Karpas-422 (cell line): ENCODE measurements around the gene CHMP4B. TPM values are rescaled to one million over a fixed set of nuclear protein-coding genes. Genes with fewer than 3 reads are reported as not detected.

Experiments used
- DNase-seq: peaks from one replicate; pipeline ENCODE4 v3.0.0-alpha.2; 2015
- H2AFZ ChIP-seq: fragments of 200-600 bp; sonication (generic); 2 replicates; pipeline ENCODE4 v1.6.1; 2014; ENCODE audit warnings: antibody characterized with exemption, low read length, mixed read lengths
- H3K27ac ChIP-seq: fragments of 200-600 bp; sonication (generic); 2 replicates; pipeline ENCODE4 v1.5.1; 2014; ENCODE audit warnings: mild to moderate bottlenecking, low read length, moderate library complexity
- H3K27me3 ChIP-seq: fragments of 200-600 bp; sonication (generic); 2 replicates; pipeline ENCODE4 v1.6.1; 2014; ENCODE audit warnings: low read length, mixed read lengths
- H3K36me3 ChIP-seq: fragments of 200-600 bp; sonication (generic); 2 replicates; pipeline ENCODE4 v1.6.1; 2014; ENCODE audit warnings: low read length, mixed read lengths; ENCODE audit not compliant: insufficient read depth
- H3K4me1 ChIP-seq: fragments of 200-600 bp; sonication (generic); 2 replicates; pipeline ENCODE4 v1.6.1; 2014; ENCODE audit warnings: mild to moderate bottlenecking, low read length, mixed read lengths
- H3K4me2 ChIP-seq: fragments of 200-600 bp; sonication (generic); 2 replicates; pipeline ENCODE4 v1.6.1; 2014; ENCODE audit warnings: low read length, low read depth, mild to moderate bottlenecking; ENCODE audit not compliant: poor library complexity, severe bottlenecking
- H3K4me3 ChIP-seq: fragments of 200-600 bp; sonication (generic); 2 replicates; pipeline ENCODE4 v1.5.1; 2014; ENCODE audit warnings: mild to moderate bottlenecking, antibody characterized with exemption, low read length, mixed read lengths
- H3K79me2 ChIP-seq: fragments of 200-600 bp; sonication (generic); 2 replicates; pipeline ENCODE4 v1.6.1; 2014; ENCODE audit warnings: mild to moderate bottlenecking, low read length, mixed read lengths
- H3K9ac ChIP-seq: fragments of 200-600 bp; sonication (generic); 2 replicates; pipeline ENCODE4 v1.6.0; 2014; ENCODE audit warnings: low read length
- H3K9me2 ChIP-seq: fragments of 200-600 bp; sonication (generic), shearing (Covaris generic); replicated peaks from 2 replicates; pipeline ENCODE4 v1.6.0; 2014; ENCODE audit warnings: mild to moderate bottlenecking, low read length, moderate library complexity; ENCODE audit not compliant: insufficient read depth
- H3K9me3 ChIP-seq: fragments of 300-700, 200-600 bp; sonication (generic); 2 replicates; pipeline ENCODE4 v1.6.1; 2014; ENCODE audit warnings: low read length, mixed read lengths
- H4K20me1 ChIP-seq: fragments of 200-600 bp; sonication (generic); 2 replicates; pipeline ENCODE4 v1.6.1; 2014; ENCODE audit warnings: mild to moderate bottlenecking, antibody characterized with exemption, low read length, low read depth; ENCODE audit not compliant: insufficient read depth
- total RNA-seq: library from RNA; depleted of rRNA; stranded (reverse); fragments of >200 nt; shearing (Covaris generic); gene quantifications from 2 replicates; pipeline ENCODE4 v1.2.3, GENCODE V29; 2014; ENCODE audit warnings: low replicate concordance

CHMP4B gene
- total RNA-seq, 1 experiment from 2014 or later: 33.8 TPM

- Histone ChIP-seq H3K27me3 (no peaks in the 10 kb centered on the region), H3K27ac (no peak overlapping the region), H4K20me1 (no peaks in the 10 kb centered on the region), H3K9me3 (no peaks in the 10 kb centered on the region), H2AFZ (no peak overlapping the region), H3K79me2 (peaks cover 22% of the 10 kb centered on the region), H3K4me2 (no peak overlapping the region), H3K9ac (no peak overlapping the region), H3K4me1 (peaks cover 18% of the 10 kb centered on the region), H3K4me3 (no peak overlapping the region), H3K9me2 (no peaks in the 10 kb centered on the region), H3K36me3 (no peaks in the 10 kb centered on the region)
- DNase-seq: no peak
Measured at GRCh38 chr20:33808388-33808787, 2.8 kb upstream of the CHMP4B start.

DNA sequence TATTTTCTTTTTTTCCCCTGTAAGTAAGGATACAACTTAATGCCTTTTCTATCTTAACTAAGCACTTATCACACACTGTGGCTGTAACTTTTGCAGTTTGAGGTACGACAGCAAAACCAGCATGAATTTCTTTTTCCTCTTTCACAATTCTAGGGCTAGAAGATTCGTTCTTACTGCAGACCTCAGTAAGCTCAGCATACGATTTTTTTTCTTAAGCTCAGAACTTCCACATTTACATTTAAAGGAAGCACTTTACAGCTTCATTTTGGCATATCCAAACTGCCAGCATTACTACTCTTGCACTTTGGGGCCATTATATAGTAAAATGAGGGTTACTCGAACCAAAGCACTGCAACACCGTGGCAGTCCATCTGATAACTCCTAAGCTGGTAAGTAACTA lies 889 bp upstream of the CHMP4B start:
- no peak for DNase-seq
- Histone ChIP-seq H3K27ac (no peak overlapping the region), H3K9ac (no peak overlapping the region), H3K27me3 (no peaks in the 10 kb centered on the region), H4K20me1 (peaks cover 6% of the 10 kb centered on the region; the same call in 1 of the 2 replicates), H3K36me3 (no peaks in the 10 kb centered on the region), H3K9me2 (no peaks in the 10 kb centered on the region), H3K9me3 (no peaks in the 10 kb centered on the region), H3K4me3 (no peak overlapping the region), H3K79me2 (peaks cover 41% of the 10 kb centered on the region), H3K4me1 (peaks cover 23% of the 10 kb centered on the region), H3K4me2 (peak overlapping the region; percentile 29), H2AFZ (peak overlapping the region; percentile 76)

GRCh38 chr20:33811776-33812151 lies 616 bp downstream of the CHMP4B start:
- Histone ChIP-seq H3K27ac (peak overlapping the region; percentile 76), H2AFZ (peak overlapping the region; percentile 44; the same call in 1 of the 2 replicates), H3K4me2 (peak overlapping the region; percentile 76), H4K20me1 (peaks cover 17% of the 10 kb centered on the region; the same call in 1 of the 2 replicates), H3K4me1 (peaks cover 36% of the 10 kb centered on the region), H3K79me2 (peaks cover 56% of the 10 kb centered on the region), H3K4me3 (peak overlapping the region; percentile 79), H3K9me2 (no peaks in the 10 kb centered on the region), H3K27me3 (no peaks in the 10 kb centered on the region), H3K9ac (peak overlapping the region; percentile 84), H3K9me3 (no peaks in the 10 kb centered on the region), H3K36me3 (no peaks in the 10 kb centered on the region; the same call in 1 of the 2 replicates)
- peak; percentile 77 for DNase-seq

DNA sequence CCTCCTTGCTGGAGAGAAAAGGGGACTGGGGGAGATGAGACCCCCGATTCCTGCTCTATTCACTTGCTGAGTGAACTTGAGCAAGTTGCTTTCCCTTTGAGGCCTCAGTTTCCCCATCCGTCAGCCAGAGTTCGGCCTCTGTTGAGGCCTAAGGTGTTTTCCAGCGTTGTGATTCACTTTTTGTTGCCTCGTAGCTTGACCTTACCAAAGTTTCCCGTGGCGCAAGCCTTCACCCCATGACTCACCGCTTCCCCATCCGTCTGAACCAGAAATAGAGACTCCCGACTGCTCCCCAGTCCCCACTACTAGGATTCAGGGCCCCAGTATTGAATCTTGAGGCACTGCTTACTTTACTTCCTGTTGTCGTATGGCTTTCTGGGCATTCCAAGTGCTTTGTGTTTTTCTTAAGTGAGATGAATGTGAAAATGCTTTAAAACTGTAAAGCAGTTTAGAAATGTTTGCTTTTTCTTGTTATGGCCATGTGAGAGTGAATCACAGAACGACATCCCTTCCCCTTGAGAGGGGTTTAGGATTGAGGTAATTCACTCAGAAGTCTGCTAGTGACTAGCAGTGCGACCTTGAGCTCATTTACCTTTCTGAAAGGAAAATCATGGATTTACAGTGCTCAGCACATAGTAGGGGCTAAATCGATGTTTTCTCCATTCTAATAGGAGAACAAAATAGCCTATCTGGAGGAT lies 1.2 kb downstream of the CHMP4B start:
- no peaks in the 10 kb centered on the region; the same call in 1 of the 2 replicates for H3K36me3 ChIP-seq
- H3K9me2 ChIP-seq: no peaks in the 10 kb centered on the region
- no peaks in the 10 kb centered on the region for H3K9me3 ChIP-seq
- peaks cover 61% of the 10 kb centered on the region for H3K79me2 ChIP-seq
- peak overlapping the region; percentile 84 for H3K9ac ChIP-seq
- peak overlapping the region; percentile 79 for H3K4me3 ChIP-seq
- DNase-seq: peak; percentile 52
- H2AFZ ChIP-seq: no peak overlapping the region
- peak overlapping the region; percentile 76 for H3K27ac ChIP-seq
- H3K27me3 ChIP-seq: no peaks in the 10 kb centered on the region
- H3K4me1 ChIP-seq: peaks cover 41% of the 10 kb centered on the region
- peaks cover 20% of the 10 kb centered on the region; the same call in 1 of the 2 replicates for H4K20me1 ChIP-seq
- H3K4me2 ChIP-seq: peak overlapping the region; percentile 76

DNA sequence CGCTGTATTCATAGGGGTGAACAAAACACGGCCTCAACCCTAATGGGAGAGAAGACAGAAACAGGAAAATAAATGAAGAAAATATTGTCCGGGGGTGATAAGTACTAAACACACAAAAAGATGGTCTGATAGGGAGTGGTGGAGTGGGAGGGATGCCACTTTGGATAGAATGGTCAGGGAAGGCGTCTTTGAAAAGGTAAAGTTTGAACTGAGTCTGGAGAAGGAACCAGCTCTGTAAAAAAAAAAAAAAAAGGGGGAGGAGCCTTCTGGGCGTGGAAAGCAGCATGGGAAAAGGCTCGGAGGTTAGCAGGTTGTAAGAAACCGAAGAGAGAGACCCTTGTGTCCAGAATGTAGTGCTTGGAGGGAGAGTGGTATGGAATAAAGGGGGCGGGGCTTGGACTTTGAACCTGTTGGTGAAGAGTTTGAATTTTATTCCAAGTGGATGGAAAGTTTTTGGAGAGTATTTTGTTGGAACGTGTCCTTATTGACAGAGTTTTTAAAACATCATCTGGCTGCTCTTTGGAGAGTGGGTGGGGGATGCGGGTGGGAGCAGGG lies 1.8 kb downstream of the CHMP4B start:
- peaks cover 48% of the 10 kb centered on the region for H3K4me1 ChIP-seq
- peak overlapping the region; percentile 84 for H3K9ac ChIP-seq
- H3K4me2 ChIP-seq: peak overlapping the region; percentile 76
- peak overlapping the region; percentile 76 for H3K27ac ChIP-seq
- H3K9me3 ChIP-seq: no peaks in the 10 kb centered on the region
- peaks cover 27% of the 10 kb centered on the region; the same call in 1 of the 2 replicates for H4K20me1 ChIP-seq
- H3K79me2 ChIP-seq: peaks cover 68% of the 10 kb centered on the region
- H3K36me3 ChIP-seq: no peaks in the 10 kb centered on the region; the same call in 1 of the 2 replicates
- DNase-seq: peak; percentile 74
- no peaks in the 10 kb centered on the region for H3K27me3 ChIP-seq
- no peaks in the 10 kb centered on the region for H3K9me2 ChIP-seq
- no peak overlapping the region for H2AFZ ChIP-seq
- H3K4me3 ChIP-seq: peak overlapping the region; percentile 79

- H3K27me3 ChIP-seq: no peaks in the 10 kb centered on the region
- H4K20me1 ChIP-seq: peaks cover 29% of the 10 kb centered on the region; the same call in 1 of the 2 replicates
- no peak overlapping the region for H3K4me3 ChIP-seq
- no peaks in the 10 kb centered on the region; the same call in 1 of the 2 replicates for H3K36me3 ChIP-seq
- H3K4me2 ChIP-seq: no peak overlapping the region
- peaks cover 61% of the 10 kb centered on the region for H3K4me1 ChIP-seq
- no peaks in the 10 kb centered on the region for H3K9me3 ChIP-seq
- H2AFZ ChIP-seq: no peak overlapping the region
- H3K9me2 ChIP-seq: no peaks in the 10 kb centered on the region
- H3K27ac ChIP-seq: no peak overlapping the region
- H3K9ac ChIP-seq: no peak overlapping the region
- peaks cover 81% of the 10 kb centered on the region for H3K79me2 ChIP-seq
- DNase-seq: no peak
Measured at GRCh38 chr20:33814238-33814712, 3.1 kb downstream of the CHMP4B start.

DNA sequence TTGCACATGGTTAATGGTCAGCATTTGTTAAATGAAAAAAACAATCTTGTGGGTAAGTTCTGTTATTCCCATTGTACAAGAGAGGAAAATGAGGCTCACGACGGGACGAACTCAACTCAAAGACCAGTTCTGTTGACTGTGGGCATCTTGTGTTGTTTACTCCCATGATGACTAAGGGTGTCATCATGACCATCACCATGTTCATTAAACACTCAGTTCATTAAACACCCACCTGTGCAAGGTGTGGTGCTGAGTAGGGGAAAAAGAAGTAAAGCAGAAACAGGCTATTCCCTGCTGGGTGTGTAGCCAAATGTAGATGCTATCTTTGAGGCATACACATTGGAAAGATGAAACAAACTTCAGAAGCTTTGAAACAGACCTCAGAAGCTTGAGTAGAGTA lies 4.5 kb downstream of the CHMP4B start:
- H3K9me3 ChIP-seq: no peaks in the 10 kb centered on the region
- H3K79me2 ChIP-seq: peaks cover 95% of the 10 kb centered on the region
- H2AFZ ChIP-seq: no peak overlapping the region
- H3K27ac ChIP-seq: no peak overlapping the region
- H4K20me1 ChIP-seq: peaks cover 36% of the 10 kb centered on the region
- H3K4me3 ChIP-seq: no peak overlapping the region
- peaks cover 65% of the 10 kb centered on the region for H3K4me1 ChIP-seq
- DNase-seq: no peak
- no peak overlapping the region for H3K9ac ChIP-seq
- no peaks in the 10 kb centered on the region; the same call in 1 of the 2 replicates for H3K36me3 ChIP-seq
- H3K27me3 ChIP-seq: no peaks in the 10 kb centered on the region
- no peaks in the 10 kb centered on the region for H3K9me2 ChIP-seq
- H3K4me2 ChIP-seq: no peak overlapping the region

- peaks cover 64% of the 10 kb centered on the region for H3K4me1 ChIP-seq
- no peak overlapping the region for H3K4me2 ChIP-seq
- H3K9me3 ChIP-seq: no peaks in the 10 kb centered on the region
- H3K27me3 ChIP-seq: no peaks in the 10 kb centered on the region
- DNase-seq: no peak
- peaks cover 100% of the 10 kb centered on the region for H3K79me2 ChIP-seq
- H3K4me3 ChIP-seq: no peak overlapping the region
- H4K20me1 ChIP-seq: peaks cover 36% of the 10 kb centered on the region
- no peak overlapping the region for H3K9ac ChIP-seq
- H2AFZ ChIP-seq: no peak overlapping the region
- H3K27ac ChIP-seq: no peak overlapping the region; the same call in 1 of the 2 replicates
- H3K9me2 ChIP-seq: no peaks in the 10 kb centered on the region
- H3K36me3 ChIP-seq: no peaks in the 10 kb centered on the region; the same call in 1 of the 2 replicates
Measured at GRCh38 chr20:33816191-33816590, 5.0 kb downstream of the CHMP4B start.
